H7 (cell line): ENCODE measurements around the gene ATP1A3. TPM values are rescaled to one million over a fixed set of nuclear protein-coding genes. Genes with fewer than 3 reads are reported as not detected.
"Not testable (repeated sequence)": the region's sequence is repeated elsewhere in the genome, so short reads cannot be mapped to it uniquely, and the experiment has no call there.

ENCODE experiments used
- DNase-seq: peaks from one replicate; pipeline ENCODE4 v3.0.0; 2012
- H3K27me3 ChIP-seq: 2 replicates; pipeline ENCODE4 v1.6.0; 2011; ENCODE audit warnings: mild to moderate bottlenecking, low read length; ENCODE audit not compliant: control insufficient read depth, insufficient read depth
- H3K36me3 ChIP-seq: replicated peaks from 2 replicates; pipeline ENCODE4 v1.5.1; 2011; ENCODE audit warnings: low read length; ENCODE audit not compliant: control insufficient read depth, insufficient read depth
- H3K4me3 ChIP-seq: 2 replicates; pipeline ENCODE4 v1.5.1; 2011; ENCODE audit warnings: low read depth, mild to moderate bottlenecking, control low read depth, low read length, moderate library complexity; ENCODE audit not compliant: insufficient read depth
- total RNA-seq: library from RNA; depleted of rRNA; stranded (reverse); fragments of >200 nt; shearing (Covaris generic); gene quantifications from 2 replicates; pipeline ENCODE4 v1.2.3, GENCODE V29; 2014

The ATP1A3 gene
- total RNA-seq, 1 experiment from 2014 or later, result 9.9 TPM

GRCh38 chr19:41957161-41957837 is 36.7 kb downstream of the ATP1A3 start:
- peak; percentile 39 for DNase-seq
- Histone ChIP-seq H3K4me3 (no peak overlapping the region), H3K27me3 (no peaks in the 10 kb centered on the region), H3K36me3 (peaks cover 1% of the 10 kb centered on the region)

DNA sequence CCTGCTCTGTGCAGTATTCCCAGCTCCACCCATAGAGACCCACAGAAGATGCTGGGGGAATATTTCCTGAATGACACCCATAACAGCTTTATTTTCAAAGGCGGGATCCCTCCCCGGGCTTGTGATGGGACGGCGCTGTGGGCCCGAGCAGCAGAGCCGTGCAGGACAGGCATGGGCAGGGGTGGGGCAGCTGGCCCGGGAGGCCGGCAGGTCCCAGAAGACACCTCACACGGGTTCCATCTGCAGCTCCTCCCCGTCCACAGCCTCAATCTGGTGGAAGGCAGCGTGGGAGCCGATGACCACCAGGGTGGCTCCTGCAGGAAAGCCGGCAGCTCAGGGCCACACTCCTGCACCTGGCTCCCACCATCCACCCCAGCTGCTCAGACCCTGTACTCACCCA is 37.4 kb downstream of the ATP1A3 start:
- peak; percentile 37 for DNase-seq
- H3K27me3 ChIP-seq, result no peaks in the 10 kb centered on the region
- H3K36me3 ChIP-seq, result peaks cover 1% of the 10 kb centered on the region
- no peak overlapping the region for H3K4me3 ChIP-seq

DNA sequence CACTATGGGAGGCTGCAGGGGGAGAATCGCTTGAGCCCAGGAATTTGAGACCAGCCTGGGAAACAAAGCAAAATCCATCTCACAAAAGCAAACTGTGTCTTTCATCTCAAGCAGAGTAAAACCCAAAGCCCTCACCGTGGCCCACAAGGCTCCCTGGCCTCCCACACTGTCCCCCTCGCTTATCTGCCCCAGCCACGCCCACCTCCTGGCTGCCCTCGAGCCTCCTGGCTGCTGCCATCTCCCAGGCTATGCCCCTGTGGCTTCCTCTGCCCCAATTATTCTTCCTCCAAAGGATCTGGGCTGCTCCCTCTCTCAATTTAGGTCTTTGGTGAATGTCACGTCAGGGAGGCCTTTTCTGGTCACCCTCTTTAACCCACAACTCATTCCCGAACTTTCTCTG is 38.5 kb downstream of the ATP1A3 start:
- H3K36me3 ChIP-seq, result peaks cover 1% of the 10 kb centered on the region
- no peak overlapping the region for H3K4me3 ChIP-seq
- no peaks in the 10 kb centered on the region for H3K27me3 ChIP-seq
- DNase-seq, result no peak

GRCh38 chr19:41951686-41952172 is 42.3 kb downstream of the ATP1A3 start:
- Histone ChIP-seq H3K4me3 (peak overlapping the region; percentile 29; the same call in 1 of the 2 replicates), H3K27me3 (no peaks in the 10 kb centered on the region), H3K36me3 (no peaks in the 10 kb centered on the region; the same call in none of the 2 replicates)
- peak; percentile 96 for DNase-seq

GRCh38 chr19:41947091-41947490 is 46.9 kb downstream of the ATP1A3 start:
- no peaks in the 10 kb centered on the region for H3K36me3 ChIP-seq
- DNase-seq, result no peak
- H3K27me3 ChIP-seq, result no peaks in the 10 kb centered on the region
- H3K4me3 ChIP-seq, result no peak overlapping the region

DNA sequence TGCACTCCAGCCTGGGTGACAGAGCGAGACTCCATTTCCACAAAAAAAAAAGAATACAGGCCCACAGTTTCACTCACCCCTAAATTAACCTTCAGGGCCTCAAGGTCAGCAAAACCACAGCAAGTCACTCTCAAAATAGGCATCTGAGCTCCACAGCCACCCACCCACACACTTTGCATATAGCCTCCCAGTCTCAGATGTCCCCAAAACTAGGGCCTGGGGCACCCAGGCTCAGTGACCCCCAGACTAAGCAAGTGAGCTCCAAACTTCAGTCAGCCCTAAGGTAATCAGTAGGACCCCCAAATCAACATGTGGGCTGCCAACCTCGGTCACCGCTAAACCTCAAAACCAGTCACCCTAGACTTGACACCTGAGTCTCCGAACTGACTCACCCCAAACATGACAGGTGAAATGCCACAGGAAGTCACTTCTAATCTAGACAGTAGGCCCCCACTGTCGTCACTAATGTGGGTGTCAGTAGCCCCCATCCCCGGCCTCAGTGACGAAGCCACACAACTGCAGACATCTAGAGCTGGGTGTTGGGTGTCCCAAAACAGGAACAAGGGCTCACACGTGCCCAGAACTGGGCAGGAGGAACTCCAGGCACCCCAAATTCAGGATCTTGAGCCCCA is 48.8 kb downstream of the ATP1A3 start:
- H3K4me3 ChIP-seq, result no peak overlapping the region
- H3K27me3 ChIP-seq, result peaks cover 15% of the 10 kb centered on the region
- H3K36me3 ChIP-seq, result no peaks in the 10 kb centered on the region
- no peak for DNase-seq

DNA sequence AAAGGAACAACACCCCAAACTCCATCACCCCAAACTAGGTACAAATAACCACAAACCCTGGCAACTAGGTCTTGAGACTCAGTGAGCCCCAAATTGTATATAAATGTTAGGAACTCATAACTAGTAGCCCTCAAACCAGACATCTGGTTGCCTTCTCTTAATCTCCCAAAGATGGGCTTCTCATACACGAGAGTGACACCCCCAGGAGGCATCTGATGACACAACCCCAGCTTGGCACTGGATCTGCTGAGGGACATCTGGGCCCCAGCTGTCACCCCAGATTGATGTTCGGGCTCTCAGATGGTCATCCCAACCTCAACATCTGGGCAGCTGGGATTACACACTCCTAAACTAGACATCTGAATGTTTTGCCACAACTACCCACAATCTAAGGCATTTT is 49.7 kb downstream of the ATP1A3 start:
- Histone ChIP-seq H3K36me3 (no peaks in the 10 kb centered on the region), H3K4me3 (no peak overlapping the region), H3K27me3 (peaks cover 21% of the 10 kb centered on the region)
- no peak for DNase-seq

DNA sequence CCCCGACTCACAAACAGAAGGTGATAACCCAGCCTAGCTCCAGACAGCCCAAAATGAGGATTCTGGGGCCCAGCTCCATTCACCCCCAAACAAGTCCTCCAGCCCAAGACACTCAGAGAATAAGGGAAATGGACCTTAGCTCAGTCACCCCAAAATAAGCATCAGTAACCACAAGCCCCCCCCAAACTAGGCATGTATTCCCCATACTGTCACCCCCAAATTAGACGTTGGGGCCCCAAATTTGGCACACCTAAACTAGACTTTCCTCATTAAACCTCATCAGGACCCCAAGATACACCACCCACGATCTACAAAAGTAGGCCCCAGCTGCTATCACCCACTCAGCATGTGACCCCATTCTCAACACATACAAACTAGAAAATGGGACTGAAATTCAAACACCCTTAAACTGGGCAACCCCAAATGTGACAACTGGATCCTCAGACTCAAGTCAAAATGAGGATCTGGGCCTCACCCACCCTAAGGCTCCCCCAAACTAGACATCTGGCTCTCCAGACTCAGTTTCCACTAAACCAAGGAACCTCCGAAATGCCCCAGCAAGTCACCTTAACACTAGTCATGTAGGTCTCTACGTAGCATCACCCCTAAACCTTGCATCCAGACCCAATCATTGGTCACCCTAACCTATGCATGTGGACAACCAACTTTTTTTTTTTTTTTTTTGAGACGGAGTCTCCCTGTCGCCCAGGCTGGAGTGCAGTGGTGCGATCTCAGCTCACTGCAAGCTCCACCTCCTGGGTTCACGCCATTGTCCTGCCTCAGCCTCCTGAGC is 52.4 kb downstream of the ATP1A3 start:
- DNase-seq, result no peak
- Histone ChIP-seq H3K36me3 (no peaks in the 10 kb centered on the region), H3K27me3 (peaks cover 31% of the 10 kb centered on the region), H3K4me3 (no peak overlapping the region)

GRCh38 chr19:41940731-41941409 is 53.2 kb downstream of the ATP1A3 start:
- peak; percentile 83 for DNase-seq
- H3K4me3 ChIP-seq, result peak overlapping the region; percentile 55
- no peaks in the 10 kb centered on the region for H3K36me3 ChIP-seq
- peaks cover 38% of the 10 kb centered on the region for H3K27me3 ChIP-seq

DNA sequence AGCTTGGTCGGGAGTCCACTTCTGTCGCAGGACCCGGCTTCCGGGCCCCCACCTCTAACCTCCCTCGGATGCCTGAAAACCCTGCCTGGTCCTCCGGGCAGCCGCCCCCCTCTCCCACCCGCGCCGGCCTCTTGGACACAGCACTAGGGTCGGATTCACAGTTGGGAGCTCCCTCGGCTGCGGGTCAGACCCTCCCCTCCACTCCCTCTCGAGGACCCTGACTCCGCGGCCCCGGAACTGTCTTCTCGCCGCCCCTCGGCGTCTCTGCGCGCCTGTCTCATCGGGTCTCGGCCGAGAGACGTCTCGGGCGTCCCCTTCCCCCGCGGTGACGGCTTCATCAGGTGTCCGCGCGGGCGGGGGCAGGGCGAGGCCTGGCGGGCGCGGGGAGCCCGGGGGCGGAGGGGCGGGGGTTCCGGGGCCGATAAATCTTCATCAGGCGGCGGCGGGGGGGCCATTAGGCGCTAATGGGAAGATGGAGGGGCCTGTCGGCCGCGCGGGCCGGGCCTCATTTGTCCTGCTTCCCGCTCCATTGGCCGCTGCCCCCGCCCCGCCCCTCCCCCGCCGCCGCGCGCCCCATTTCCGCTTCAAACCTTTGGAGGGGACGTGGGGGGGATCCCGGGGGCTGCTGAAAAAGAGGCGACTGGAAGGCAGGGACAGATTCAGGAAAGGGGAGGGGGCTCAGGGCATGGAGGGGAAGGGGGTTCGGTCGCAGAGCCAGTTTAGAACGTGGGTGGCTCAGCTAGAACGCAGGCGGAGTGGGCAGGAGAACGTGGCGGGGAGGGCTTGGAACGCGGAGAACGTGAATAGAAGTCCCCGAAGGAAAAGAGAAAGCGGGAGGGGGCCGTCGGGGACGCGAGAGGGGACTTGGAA is 53.9 kb downstream of the ATP1A3 start:
- peak overlapping the region; percentile 55 for H3K4me3 ChIP-seq
- H3K36me3 ChIP-seq, result no peaks in the 10 kb centered on the region
- peak; percentile 89 for DNase-seq
- peaks cover 43% of the 10 kb centered on the region for H3K27me3 ChIP-seq

DNA sequence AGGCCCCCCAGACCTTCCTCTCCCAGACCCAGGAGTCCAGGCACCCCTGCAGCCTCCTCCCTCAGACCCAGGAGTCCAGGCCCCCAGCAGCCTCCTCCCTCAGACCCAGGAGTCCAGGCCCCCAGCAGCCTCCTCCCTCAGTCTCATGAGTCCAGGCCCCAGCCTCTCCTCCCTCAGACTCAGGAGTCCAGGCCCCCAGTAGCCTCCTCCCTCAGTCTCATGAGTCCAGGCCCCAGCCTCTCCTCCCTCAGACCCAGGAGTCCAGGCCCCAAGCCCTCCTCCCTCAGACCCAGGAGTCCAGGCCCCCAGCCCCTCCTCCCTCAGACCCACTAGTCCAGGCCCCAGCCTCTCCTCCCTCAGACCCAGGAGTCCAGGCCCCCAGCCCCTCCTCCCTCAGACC is 54.8 kb downstream of the ATP1A3 start:
- not testable (repeated sequence) for H3K4me3 ChIP-seq, DNase-seq, H3K36me3 ChIP-seq
- peaks cover 50% of the 10 kb centered on the region for H3K27me3 ChIP-seq

GRCh38 chr19:41937525-41938468 is 56.2 kb downstream of the ATP1A3 start:
- Histone ChIP-seq H3K4me3 (no peak overlapping the region), H3K27me3 (peaks cover 64% of the 10 kb centered on the region), H3K36me3 (no peaks in the 10 kb centered on the region)
- peak; percentile 82 for DNase-seq

GRCh38 chr19:41936961-41937360 is 57.1 kb downstream of the ATP1A3 start:
- Histone ChIP-seq H3K36me3 (no peaks in the 10 kb centered on the region), H3K27me3 (peaks cover 72% of the 10 kb centered on the region), H3K4me3 (no peak overlapping the region)
- no peak for DNase-seq
